H1 (cell line): ENCODE measurements around the gene ATP1A3. TPM values are rescaled to one million over a fixed set of nuclear protein-coding genes. Genes with fewer than 3 reads are reported as not detected.
A peak's percentile ranks its signal among the peaks of the same experiment; 100 is the strongest.

Experiments
- CTCF ChIA-PET: fragments of 300-600 bp; sonication (Branson Sonifier 250); formaldehyde crosslinking; loops from one replicate; lab custom pipeline; 2021; ENCODE audit not compliant: partially characterized antibody; lab: Charles Lee
- POLR2A ChIA-PET: fragments of 300-600 bp; sonication (Branson Sonifier 250); formaldehyde crosslinking; loops from one replicate; lab custom pipeline; 2021; ENCODE audit warnings: inconsistent platforms; ENCODE audit not compliant: partially characterized antibody; lab: Charles Lee
- DNase-seq, 2 experiments: peaks; one replicate each; pipeline versions ENCODE4 v3.0.0 to v3.0.0-alpha.2; 2010 to 2022; ENCODE audit warnings: low spot score in 2 of 2, low read depth in 1 of 2, mixed read lengths in 1 of 2
- FAIRE-seq: peaks from 2 replicates; lab custom pipeline; 2011; peaks lifted over from hg19 to GRCh38; lab: Jason Lieb, UNC
- H2AFZ ChIP-seq: 2 replicates; pipeline ENCODE4 v1.8.1; 2012; ENCODE audit warnings: low read length, inconsistent platforms
- H2AK5ac ChIP-seq: 2 replicates; pipeline ENCODE4 v1.6.1; 2013; ENCODE audit warnings: low read depth, low read length
- H2BK120ac ChIP-seq: replicated peaks from 2 replicates; pipeline ENCODE3; 2013; ENCODE audit warnings: low read depth, low read length, inconsistent platforms
- H2BK12ac ChIP-seq: 2 replicates; pipeline ENCODE4 v1.6.1; 2013; ENCODE audit warnings: low read depth, low read length
- H2BK15ac ChIP-seq: 2 replicates; pipeline ENCODE4 v1.6.1; 2013; ENCODE audit warnings: low read length
- H2BK20ac ChIP-seq: 2 replicates; pipeline ENCODE4 v1.6.1; 2013; ENCODE audit warnings: low read length
- H2BK5ac ChIP-seq: 2 replicates; pipeline ENCODE4 v1.6.1; 2013; ENCODE audit warnings: low read depth, low read length
- H3K14ac ChIP-seq: 2 replicates; pipeline ENCODE4 v1.6.1; 2013; ENCODE audit warnings: inconsistent platforms; ENCODE audit not compliant: insufficient read length
- H3K18ac ChIP-seq: 2 replicates; pipeline ENCODE4 v1.6.1; 2013; ENCODE audit warnings: low read length; ENCODE audit errors: extremely low read depth
- H3K23ac ChIP-seq: 2 replicates; pipeline ENCODE4 v1.6.1; 2013; ENCODE audit warnings: inconsistent platforms; ENCODE audit not compliant: insufficient read length
- H3K23me2 ChIP-seq: 2 replicates; pipeline ENCODE4 v1.6.1; 2013; ENCODE audit warnings: low read depth, low read length
- H3K27ac ChIP-seq: 2 replicates; pipeline ENCODE4 v1.6.1; 2011; ENCODE audit warnings: low read depth, low read length, inconsistent platforms
- H3K27me3 ChIP-seq, 4 experiments: replicated peaks in 1 of 4; 1 replicate in 1 of 4; 2 replicates in 3 of 4; pipeline versions ENCODE4 v1.6.1 to v1.8.1; 2011 to 2013; ENCODE audit warnings: low read length in 3 of 4, mild to moderate bottlenecking in 3 of 4, inconsistent platforms in 2 of 4, mixed read lengths in 2 of 4, moderate library complexity in 1 of 4; ENCODE audit not compliant: control insufficient read depth in 3 of 4, insufficient read depth in 3 of 4; ENCODE audit errors: extremely low read depth in 1 of 4
- H3K36me3 ChIP-seq, 4 experiments: 2 replicates each; pipeline versions ENCODE4 v1.6.1 to v1.8.1; 2011 to 2013; ENCODE audit warnings: mild to moderate bottlenecking in 4 of 4, low read length in 3 of 4, moderate library complexity in 2 of 4, control low read depth in 1 of 4, inconsistent platforms in 1 of 4; ENCODE audit not compliant: insufficient read depth in 4 of 4, control insufficient read depth in 2 of 4
- H3K4ac ChIP-seq: replicated peaks from 2 replicates; pipeline ENCODE3; 2013; ENCODE audit warnings: low read length, low read depth, mixed read lengths, inconsistent platforms; ENCODE audit not compliant: insufficient read length
- H3K4me1 ChIP-seq, 4 experiments: replicated peaks in 1 of 4; 1 replicate in 1 of 4; 2 replicates in 3 of 4; pipeline versions ENCODE4 v1.6.1 to v1.8.1; 2011 to 2013; ENCODE audit warnings: low read length in 3 of 4, inconsistent platforms in 2 of 4, mixed read lengths in 1 of 4; ENCODE audit not compliant: insufficient read depth in 4 of 4, control insufficient read depth in 3 of 4
- H3K4me2 ChIP-seq, 2 experiments: 2 replicates each; pipeline versions ENCODE4 v1.6.1 to v1.8.1; 2011 to 2013; ENCODE audit warnings: low read depth in 2 of 2, low read length in 2 of 2, control low read depth in 1 of 2, inconsistent platforms in 1 of 2, mild to moderate bottlenecking in 1 of 2; ENCODE audit not compliant: insufficient read depth in 1 of 2
- H3K4me3 ChIP-seq, 4 experiments: fragments of 200-600, 300-600 bp in 1 of 4; sonication (generic), shearing (Covaris generic), sonication (Bioruptor Twin) in 1 of 4; 2 replicates each; pipeline versions ENCODE4 v1.5.1 to v1.8.1; 2011 to 2016; ENCODE audit warnings: low read length in 4 of 4, low read depth in 3 of 4, control low read depth in 2 of 4, inconsistent platforms in 2 of 4, mild to moderate bottlenecking in 2 of 4, mixed read lengths in 1 of 4, moderate library complexity in 1 of 4; ENCODE audit not compliant: insufficient read depth in 2 of 4; ENCODE audit errors: extremely low read depth in 1 of 4
- H3K56ac ChIP-seq: replicated peaks from 2 replicates; pipeline ENCODE3; 2013; ENCODE audit warnings: low read depth, mild to moderate bottlenecking, mixed read lengths, low read length, inconsistent platforms; ENCODE audit not compliant: insufficient read length
- H3K79me1 ChIP-seq: 2 replicates; pipeline ENCODE4 v1.6.1; 2013; ENCODE audit warnings: low read depth, low read length, control low read depth
- H3K79me2 ChIP-seq, 2 experiments: 2 replicates each; pipeline versions ENCODE4 v1.6.1 to v1.8.1; 2012 to 2013; ENCODE audit warnings: low read length in 2 of 2, mild to moderate bottlenecking in 2 of 2, inconsistent platforms in 1 of 2; ENCODE audit not compliant: insufficient read depth in 2 of 2, control insufficient read depth in 1 of 2
- H3K9ac ChIP-seq, 4 experiments: replicated peaks in 1 of 4; 1 replicate in 1 of 4; 2 replicates in 3 of 4; pipeline versions ENCODE4 v1.6.1 to v1.8.1; 2011 to 2013; ENCODE audit warnings: low read depth in 3 of 4, low read length in 3 of 4, control low read depth in 2 of 4, mild to moderate bottlenecking in 2 of 4, moderate library complexity in 2 of 4, inconsistent platforms in 1 of 4; ENCODE audit errors: extremely low read depth in 1 of 4
- H3K9me3 ChIP-seq, 2 experiments: 2 replicates each; pipeline versions ENCODE4 v1.6.1 to v1.8.1; 2012 to 2013; ENCODE audit warnings: mild to moderate bottlenecking in 2 of 2, moderate library complexity in 2 of 2, control low read depth in 1 of 2, inconsistent platforms in 1 of 2, low read depth in 1 of 2, low read length in 1 of 2, mixed read lengths in 1 of 2; ENCODE audit not compliant: insufficient read depth in 2 of 2
- H4K20me1 ChIP-seq, 2 experiments: replicated peaks in 1 of 2; 2 replicates each; pipeline versions ENCODE3 to v1.8.1; 2011 to 2013; ENCODE audit warnings: inconsistent platforms in 2 of 2, low read length in 2 of 2, mild to moderate bottlenecking in 1 of 2; ENCODE audit not compliant: insufficient read depth in 2 of 2, control insufficient read depth in 1 of 2
- H4K5ac ChIP-seq: 2 replicates; pipeline ENCODE4 v1.6.1; 2013; ENCODE audit warnings: low read length, low read depth, mixed read lengths, inconsistent platforms; ENCODE audit not compliant: insufficient read length
- H4K8ac ChIP-seq: 2 replicates; pipeline ENCODE4 v1.8.0; 2013; ENCODE audit warnings: mild to moderate bottlenecking, moderate library complexity, low read length, inconsistent platforms; ENCODE audit not compliant: insufficient read depth; ENCODE audit errors: extremely low read depth
- H4K91ac ChIP-seq: replicated peaks from 2 replicates; pipeline ENCODE3; 2013; ENCODE audit warnings: low read length, mixed read lengths, inconsistent platforms; ENCODE audit not compliant: insufficient read length
- EGR1 ChIP-seq: IDR thresholded peaks from 2 replicates; pipeline ENCODE4 v1.6.1; 2011; ENCODE audit warnings: low read depth, low read length, borderline replicate concordance
- EZH2 ChIP-seq: fragments of 200-600 bp; sonication (generic); IDR thresholded peaks from 2 replicates; pipeline ENCODE4 v1.7.1; 2012; ENCODE audit warnings: low read depth, mild to moderate bottlenecking, moderate library complexity, low read length, inconsistent platforms; ENCODE audit not compliant: severe bottlenecking
- GABPA ChIP-seq: IDR thresholded peaks from 2 replicates; pipeline ENCODE4 v1.6.1; 2011; ENCODE audit warnings: mild to moderate bottlenecking, low read length, moderate library complexity, borderline replicate concordance; ENCODE audit not compliant: insufficient read depth
- POU5F1 ChIP-seq: IDR thresholded peaks from 2 replicates; pipeline ENCODE4 v1.6.1; 2011; ENCODE audit warnings: low read depth, mild to moderate bottlenecking, low read length, moderate library complexity
- SRF ChIP-seq: IDR thresholded peaks from 2 replicates; pipeline ENCODE4 v1.6.1; 2011; ENCODE audit warnings: mild to moderate bottlenecking, low read depth, low read length, moderate library complexity
- YY1 ChIP-seq: IDR thresholded peaks from 2 replicates; pipeline ENCODE4 v1.6.1; 2011; ENCODE audit warnings: low read depth, mild to moderate bottlenecking, low read length
- WGBS, 2 experiments: shearing (Covaris generic) in 1 of 2; methylation state at CpG; one replicate each; pipeline versions ENCODE4 v1.1.6 to v1.1.7; 2013 to 2015; ENCODE audit warnings: low lambda C conversion rate in 2 of 2, mixed read lengths in 2 of 2, inconsistent platforms in 1 of 2, low coverage in 1 of 2, missing lambda C conversion rate in 1 of 2; ENCODE audit not compliant: insufficient replicate concordance in 2 of 2, insufficient coverage in 1 of 2, insufficient read length in 1 of 2; ENCODE audit errors: extremely low coverage in 1 of 2, missing lambda C conversion rate in 1 of 2; 5-methylcytosine and 5-hydroxymethylcytosine counted together
- polyA plus RNA-seq, 7 experiments: library from polyadenylated mRNA; depleted of rRNA in 3 of 7; stranded (reverse) in 5 of 7; unstranded in 2 of 7; fragments of >200 nt in 5 of 7; fragments of 200-250 nt in 2 of 7; gene quantifications; 1 replicate in 5 of 7; 2 replicates in 1 of 7; 4 replicates in 1 of 7; pipeline versions ENCODE4 v1.2.1 to v1.2.3, GENCODE V29; 2011 to 2013; ENCODE audit warnings: missing spikeins in 2 of 7, mixed read lengths in 2 of 7
- total RNA-seq: library from RNA; stranded (reverse); fragmentation: NEBNext Ultra II Directional; extraction: Animal tissue kit (Norgen Biotek cat#: 25700); gene quantifications from 2 replicates; pipeline ENCODE4 v1.2.1, GENCODE V29; 2021
- TF ChIP-seq, protein P1 (sequence below): IDR thresholded peaks from 2 replicates; pipeline ENCODE4 v1.6.1; 2012; ENCODE audit warnings: inconsistent platforms
- TF ChIP-seq, protein P2 (sequence below), 3 experiments: IDR thresholded peaks; 1 replicate in 2 of 3; 2 replicates in 1 of 3; pipeline versions ENCODE4 v1.5.1 to v1.6.1; 2011; ENCODE audit warnings: low read length in 3 of 3, mild to moderate bottlenecking in 3 of 3, inconsistent platforms in 2 of 3, low read depth in 1 of 3, moderate library complexity in 1 of 3; ENCODE audit not compliant: insufficient read depth in 1 of 3; ENCODE audit errors: control extremely low read depth in 1 of 3

Gene ATP1A3
- total and polyA plus RNA-seq, 2 of the 8 experiments (the other 6 are each of a cell fraction or from before 2014, with no cell fraction given): 11.1 to 41.2 TPM

DNA sequence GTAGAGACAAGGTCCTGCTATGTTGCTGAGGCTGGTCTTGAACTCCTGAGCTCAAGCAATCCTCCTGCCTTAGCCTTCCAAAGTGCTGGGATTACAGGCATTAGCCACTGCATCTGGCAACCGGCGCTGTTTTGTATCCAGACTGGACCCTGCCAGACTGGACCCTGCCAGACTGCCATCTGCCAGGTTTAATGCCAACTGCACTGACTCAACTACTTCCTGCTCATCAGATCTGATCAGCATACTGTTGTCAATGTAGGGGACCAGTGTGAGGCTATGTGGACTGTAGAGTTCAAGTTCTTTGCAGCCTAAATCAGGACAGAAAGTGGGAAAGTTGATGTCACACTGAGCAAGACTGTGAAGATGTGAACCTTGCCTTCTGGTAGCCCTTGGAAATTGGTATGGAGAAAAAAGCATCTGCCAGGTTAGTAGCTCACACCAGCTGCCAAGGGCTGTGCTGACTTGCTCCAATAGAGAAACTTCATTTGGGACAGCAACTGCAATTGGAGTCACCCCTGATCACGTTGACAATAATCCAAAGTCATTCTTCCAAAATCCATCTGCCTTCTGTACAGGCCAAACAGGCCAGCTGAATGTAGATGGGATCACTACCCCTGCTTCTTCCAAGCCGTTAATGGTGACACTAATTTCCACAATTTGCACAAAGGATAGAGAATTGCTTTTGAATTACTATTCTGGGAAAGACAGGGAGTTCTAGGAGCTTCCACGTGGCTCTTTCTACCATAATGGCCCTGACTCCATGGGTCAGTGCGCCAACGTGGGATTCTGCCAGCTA lies 36.8 kb upstream of the ATP1A3 start:
- Histone ChIP-seq H3K18ac (no peak overlapping the region; the same call in 1 of the 2 replicates), H3K4me2 (no peak overlapping the region), H3K23ac (no peak overlapping the region), H2BK12ac (peak overlapping the region; percentile 18), H3K4ac (peak overlapping the region; percentile 35), H3K27ac (no peak overlapping the region), H3K79me1 (no peaks in the 10 kb centered on the region), H3K4me1 (peaks cover 0 to 7% (median 5%) of the 10 kb centered on the region in 4 experiments; a peak in 5 of 7 replicates), H3K56ac (no peak overlapping the region), H3K79me2 (no peaks in the 10 kb centered on the region), H4K20me1 (peaks cover 0 to 2% of the 10 kb centered on the region in 2 experiments), H2BK120ac (no peak overlapping the region), H3K9ac (no peak overlapping the region), H2BK5ac (no peak overlapping the region), H3K14ac (no peak overlapping the region), H3K4me3 (no peak overlapping the region), H4K91ac (peak overlapping the region; percentile 16), H3K9me3 (no peaks in the 10 kb centered on the region), H4K8ac (no peak overlapping the region), H2AK5ac (no peak overlapping the region), H3K23me2 (no peaks in the 10 kb centered on the region), H3K27me3 (no peaks in the 10 kb centered on the region), H3K36me3 (peaks cover 0 to 5% (median 4%) of the 10 kb centered on the region in 4 experiments; a peak in 4 of 8 replicates), H2AFZ (no peak overlapping the region), H4K5ac (no peak overlapping the region), H2BK20ac (0 out of 2 replicates have a peak overlapping the region, but pooled peaks have one; percentile 18), H2BK15ac (peak overlapping the region; percentile 61; the same call in 1 of the 2 replicates)
- DNase-seq (no peak), FAIRE-seq (no peak)
- POLR2A ChIA-PET: interaction anchor here (0.7 to 2.3 kb wide), 2 partner anchors 72 to 170 kb away, joined by 4 read pairs; partner anchors contain the start of gene RABAC1
- CTCF ChIA-PET: interaction anchor here (0.5 to 3.7 kb wide), 9 partner anchors 7 to 265 kb away, joined by 3 to 58 read pairs (median 3); no protein-coding TSS in a partner anchor
- WGBS, 2 experiments: 96% methylated on average over 7 of the region's 7 CpGs; no CpG with 5 or more reads in 1 of the 2 experiments
- TF ChIP-seq SRF (no peak), EGR1 (no peak), YY1 (no peak), POU5F1 (no peak), EZH2 (no peak), GABPA (no peak)
- TF ChIP-seq, protein P1, sequence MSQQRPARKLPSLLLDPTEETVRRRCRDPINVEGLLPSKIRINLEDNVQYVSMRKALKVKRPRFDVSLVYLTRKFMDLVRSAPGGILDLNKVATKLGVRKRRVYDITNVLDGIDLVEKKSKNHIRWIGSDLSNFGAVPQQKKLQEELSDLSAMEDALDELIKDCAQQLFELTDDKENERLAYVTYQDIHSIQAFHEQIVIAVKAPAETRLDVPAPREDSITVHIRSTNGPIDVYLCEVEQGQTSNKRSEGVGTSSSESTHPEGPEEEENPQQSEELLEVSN: no peak
- TF ChIP-seq, protein P2, sequence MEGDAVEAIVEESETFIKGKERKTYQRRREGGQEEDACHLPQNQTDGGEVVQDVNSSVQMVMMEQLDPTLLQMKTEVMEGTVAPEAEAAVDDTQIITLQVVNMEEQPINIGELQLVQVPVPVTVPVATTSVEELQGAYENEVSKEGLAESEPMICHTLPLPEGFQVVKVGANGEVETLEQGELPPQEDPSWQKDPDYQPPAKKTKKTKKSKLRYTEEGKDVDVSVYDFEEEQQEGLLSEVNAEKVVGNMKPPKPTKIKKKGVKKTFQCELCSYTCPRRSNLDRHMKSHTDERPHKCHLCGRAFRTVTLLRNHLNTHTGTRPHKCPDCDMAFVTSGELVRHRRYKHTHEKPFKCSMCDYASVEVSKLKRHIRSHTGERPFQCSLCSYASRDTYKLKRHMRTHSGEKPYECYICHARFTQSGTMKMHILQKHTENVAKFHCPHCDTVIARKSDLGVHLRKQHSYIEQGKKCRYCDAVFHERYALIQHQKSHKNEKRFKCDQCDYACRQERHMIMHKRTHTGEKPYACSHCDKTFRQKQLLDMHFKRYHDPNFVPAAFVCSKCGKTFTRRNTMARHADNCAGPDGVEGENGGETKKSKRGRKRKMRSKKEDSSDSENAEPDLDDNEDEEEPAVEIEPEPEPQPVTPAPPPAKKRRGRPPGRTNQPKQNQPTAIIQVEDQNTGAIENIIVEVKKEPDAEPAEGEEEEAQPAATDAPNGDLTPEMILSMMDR (IDR thresholded peaks at IDR 0.05; ENCODE audit: control extremely low read depth in 1 of 3, insufficient read depth in 1 of 3, low read depth in 1 of 3, low read length in 3 of 3): no peak
